Liver (tissue), 9 donors: ENCODE measurements around the gene C14orf180. TPM values are rescaled to one million over a fixed set of nuclear protein-coding genes. Genes with fewer than 3 reads are reported as not detected.
A peak's percentile ranks its signal among the peaks of the same experiment; 100 is the strongest.

Experiments
- DNase-seq: peaks from one replicate; pipeline ENCODE4 v3.0.0-alpha.2; 2017; ENCODE audit warnings: low spot score
- H3K27ac ChIP-seq, 2 donors: one replicate each; pipeline ENCODE4 v1.7.0; 2013; ENCODE audit warnings: inconsistent platforms in 2 of 2, low read length in 2 of 2, control low read depth in 1 of 2, low read depth in 1 of 2, mild to moderate bottlenecking in 1 of 2
- H3K27me3 ChIP-seq, 4 donors: one replicate each; pipeline versions ENCODE4 v1.6.1 to v1.7.0; 2013; ENCODE audit warnings: low read length in 3 of 4, inconsistent platforms in 1 of 4, mild to moderate bottlenecking in 1 of 4, moderate library complexity in 1 of 4; ENCODE audit not compliant: control insufficient read depth in 4 of 4, insufficient read depth in 4 of 4
- H3K36me3 ChIP-seq, 4 donors: one replicate each; pipeline versions ENCODE4 v1.6.1 to v1.7.0; 2013; ENCODE audit warnings: low read length in 3 of 4, mild to moderate bottlenecking in 3 of 4, low read depth in 1 of 4, moderate library complexity in 1 of 4; ENCODE audit not compliant: control insufficient read depth in 4 of 4, insufficient read depth in 3 of 4
- H3K4me1 ChIP-seq, 4 donors: one replicate each; pipeline versions ENCODE4 v1.6.1 to v1.7.0; 2013; ENCODE audit warnings: low read length in 3 of 4, mild to moderate bottlenecking in 3 of 4, moderate library complexity in 1 of 4; ENCODE audit not compliant: control insufficient read depth in 4 of 4, insufficient read depth in 4 of 4
- H3K4me3 ChIP-seq, 3 donors: one replicate each; pipeline versions ENCODE4 v1.6.1 to v1.7.0; 2013; ENCODE audit warnings: low read length in 3 of 3, control low read depth in 1 of 3, low read depth in 1 of 3, mild to moderate bottlenecking in 1 of 3
- H3K9ac ChIP-seq, 2 donors: one replicate each; pipeline ENCODE4 v1.7.0; 2013; ENCODE audit warnings: low read length in 2 of 2, mild to moderate bottlenecking in 2 of 2, moderate library complexity in 2 of 2, control low read depth in 1 of 2, low read depth in 1 of 2
- H3K9me3 ChIP-seq, 4 donors: one replicate each; pipeline versions ENCODE4 v1.6.1 to v1.7.0; 2013; ENCODE audit warnings: low read length in 3 of 4; ENCODE audit not compliant: control insufficient read depth in 4 of 4
- EGR1 ChIP-seq, 2 donors: IDR thresholded peaks; 2 replicates each; pipeline ENCODE4 v1.6.1; 2016 to 2018; ENCODE audit warnings: antibody characterized with exemption in 2 of 2, low read depth in 2 of 2
- FOXA1 ChIP-seq: IDR thresholded peaks from 2 replicates; pipeline ENCODE4 v1.6.1; 2016; ENCODE audit warnings: antibody characterized with exemption
- FOXA2 ChIP-seq: IDR thresholded peaks from 2 replicates; pipeline ENCODE4 v1.6.1; 2016; ENCODE audit warnings: antibody characterized with exemption
- GABPA ChIP-seq, 2 donors: IDR thresholded peaks in 1 of 2; conservative IDR thresholded peaks in 1 of 2; 2 replicates each; pipeline ENCODE4 v1.6.1; 2016; ENCODE audit warnings: antibody characterized with exemption in 2 of 2, mild to moderate bottlenecking in 1 of 2, moderate library complexity in 1 of 2
- HNF4G ChIP-seq: IDR thresholded peaks from 2 replicates; pipeline ENCODE4 v1.6.1; 2016; ENCODE audit warnings: antibody characterized with exemption
- NR2F2 ChIP-seq: IDR thresholded peaks from 2 replicates; pipeline ENCODE4 v1.6.1; 2016; ENCODE audit warnings: antibody characterized with exemption
- RAD21 ChIP-seq, 2 donors: IDR thresholded peaks; 2 replicates each; pipeline ENCODE4 v1.6.1; 2016; ENCODE audit warnings: antibody characterized with exemption in 2 of 2, mild to moderate bottlenecking in 2 of 2
- RXRA ChIP-seq, 2 donors: IDR thresholded peaks; 2 replicates each; pipeline ENCODE4 v1.6.1; 2017 to 2018; ENCODE audit warnings: antibody characterized with exemption in 2 of 2, mild to moderate bottlenecking in 1 of 2
- TAF1 ChIP-seq: conservative IDR thresholded peaks from 2 replicates; pipeline ENCODE4 v1.6.1; 2016; ENCODE audit warnings: antibody characterized with exemption, mild to moderate bottlenecking
- YY1 ChIP-seq: IDR thresholded peaks from 2 replicates; pipeline ENCODE4 v1.6.1; 2016; ENCODE audit warnings: antibody characterized with exemption, mild to moderate bottlenecking
- WGBS: extraction: QIAGEN DNeasy Blood & Tissue Kit; methylation state at CpG from one replicate; pipeline ENCODE4 v1.1.7; 2013; 5-methylcytosine and 5-hydroxymethylcytosine counted together
- polyA plus RNA-seq, 2 donors: library from polyadenylated mRNA; stranded (reverse) in 1 of 2; unstranded in 1 of 2; fragments of 200-250 nt in 1 of 2; fragments of >200 nt in 1 of 2; fragmentation: Nextera tagmentation in 1 of 2; extraction: Ambion mirVana in 1 of 2; gene quantifications; one replicate each; pipeline versions ENCODE4 v1.2.1 to v1.2.3, GENCODE V29; 2013 to 2015
- total RNA-seq, 2 donors: library from RNA; depleted of rRNA; stranded (reverse); fragments of >200 nt; gene quantifications; one replicate each; pipeline ENCODE4 v1.2.3, GENCODE V29; 2014
- TF ChIP-seq, protein P1 (sequence below): IDR thresholded peaks from 2 replicates; pipeline ENCODE4 v1.6.1; 2016; ENCODE audit warnings: antibody characterized with exemption
- TF ChIP-seq, protein P2 (sequence below): IDR thresholded peaks from 2 replicates; pipeline ENCODE4 v1.6.1; 2016; ENCODE audit warnings: antibody characterized with exemption, mild to moderate bottlenecking
- TF ChIP-seq, protein P3 (sequence below): fragments of 150-350 bp; IDR thresholded peaks from 2 replicates; pipeline ENCODE4 v1.5.1; 2017; ENCODE audit warnings: improper control_type of control experiment, low read depth, low read length; ENCODE audit not compliant: missing input control
- TF ChIP-seq, protein P4 (sequence below): IDR thresholded peaks from 2 replicates; pipeline ENCODE4 v1.6.1; 2016; ENCODE audit warnings: antibody characterized with exemption
- donor health status: healthy.
- donor health status: healthy.
- donor health status: healthy.
- donor health status: healthy.
- donor health status: healthy.

Gene C14orf180
- total and polyA plus RNA-seq, 4 donors, result 0.09 to 4.0 (median 2.9) TPM

DNA sequence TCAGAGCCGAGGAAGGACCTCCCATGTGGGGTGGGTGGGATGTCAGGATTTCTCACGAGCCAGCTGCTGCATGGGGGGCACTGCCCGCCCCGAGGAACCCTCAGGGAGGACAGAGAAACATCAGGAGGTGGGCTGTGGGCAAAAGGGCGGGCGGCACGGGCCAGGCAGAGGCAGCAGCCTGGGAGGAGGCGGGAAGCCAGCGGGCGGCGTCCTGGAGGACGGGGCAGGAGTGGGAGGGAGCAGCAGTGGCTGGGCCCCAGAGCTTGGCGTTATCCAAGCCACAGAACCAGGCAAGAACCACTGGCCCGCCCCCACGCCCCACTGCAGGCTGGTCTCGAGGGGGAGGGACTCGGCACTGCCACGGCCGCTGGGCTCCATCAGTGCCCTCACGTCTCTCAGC, 2.4 kb downstream of the C14orf180 start:
- no peak for DNase-seq
- Histone ChIP-seq H3K36me3 (no peaks in the 10 kb centered on the region), H3K4me1 (peaks cover 5 to 57% (median 46%) of the 10 kb centered on the region in 4 donors), H3K4me3 (no peak overlapping the region), H3K27ac (peak overlapping the region in 1 of 2 donors; percentile 50), H3K27me3 (no peaks in the 10 kb centered on the region), H3K9me3 (no peaks in the 10 kb centered on the region), H3K9ac (no peak overlapping the region)
- TF ChIP-seq, protein P1, sequence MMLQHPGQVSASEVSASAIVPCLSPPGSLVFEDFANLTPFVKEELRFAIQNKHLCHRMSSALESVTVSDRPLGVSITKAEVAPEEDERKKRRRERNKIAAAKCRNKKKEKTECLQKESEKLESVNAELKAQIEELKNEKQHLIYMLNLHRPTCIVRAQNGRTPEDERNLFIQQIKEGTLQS, result no peak
- TF ChIP-seq, protein P2, sequence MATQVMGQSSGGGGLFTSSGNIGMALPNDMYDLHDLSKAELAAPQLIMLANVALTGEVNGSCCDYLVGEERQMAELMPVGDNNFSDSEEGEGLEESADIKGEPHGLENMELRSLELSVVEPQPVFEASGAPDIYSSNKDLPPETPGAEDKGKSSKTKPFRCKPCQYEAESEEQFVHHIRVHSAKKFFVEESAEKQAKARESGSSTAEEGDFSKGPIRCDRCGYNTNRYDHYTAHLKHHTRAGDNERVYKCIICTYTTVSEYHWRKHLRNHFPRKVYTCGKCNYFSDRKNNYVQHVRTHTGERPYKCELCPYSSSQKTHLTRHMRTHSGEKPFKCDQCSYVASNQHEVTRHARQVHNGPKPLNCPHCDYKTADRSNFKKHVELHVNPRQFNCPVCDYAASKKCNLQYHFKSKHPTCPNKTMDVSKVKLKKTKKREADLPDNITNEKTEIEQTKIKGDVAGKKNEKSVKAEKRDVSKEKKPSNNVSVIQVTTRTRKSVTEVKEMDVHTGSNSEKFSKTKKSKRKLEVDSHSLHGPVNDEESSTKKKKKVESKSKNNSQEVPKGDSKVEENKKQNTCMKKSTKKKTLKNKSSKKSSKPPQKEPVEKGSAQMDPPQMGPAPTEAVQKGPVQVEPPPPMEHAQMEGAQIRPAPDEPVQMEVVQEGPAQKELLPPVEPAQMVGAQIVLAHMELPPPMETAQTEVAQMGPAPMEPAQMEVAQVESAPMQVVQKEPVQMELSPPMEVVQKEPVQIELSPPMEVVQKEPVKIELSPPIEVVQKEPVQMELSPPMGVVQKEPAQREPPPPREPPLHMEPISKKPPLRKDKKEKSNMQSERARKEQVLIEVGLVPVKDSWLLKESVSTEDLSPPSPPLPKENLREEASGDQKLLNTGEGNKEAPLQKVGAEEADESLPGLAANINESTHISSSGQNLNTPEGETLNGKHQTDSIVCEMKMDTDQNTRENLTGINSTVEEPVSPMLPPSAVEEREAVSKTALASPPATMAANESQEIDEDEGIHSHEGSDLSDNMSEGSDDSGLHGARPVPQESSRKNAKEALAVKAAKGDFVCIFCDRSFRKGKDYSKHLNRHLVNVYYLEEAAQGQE, result no peak
- TF ChIP-seq RAD21 (IDR thresholded peaks at IDR 0.05), result no peak
- TF ChIP-seq YY1, result no peak
- no peak for TF ChIP-seq GABPA (IDR thresholded peaks at IDR 0.05 in 1 of 2, conservative IDR thresholded peaks at IDR 0.05 in 1 of 2)
- no peak for TF ChIP-seq HNF4G
- TF ChIP-seq EGR1 (IDR thresholded peaks at IDR 0.05; ENCODE audit: low read depth in 2 of 2), result no peak
- TF ChIP-seq FOXA1, result no peak
- TF ChIP-seq NR2F2, result no peak
- TF ChIP-seq FOXA2, result no peak
- no peak for TF ChIP-seq RXRA (IDR thresholded peaks at IDR 0.05)
- TF ChIP-seq, protein P3, sequence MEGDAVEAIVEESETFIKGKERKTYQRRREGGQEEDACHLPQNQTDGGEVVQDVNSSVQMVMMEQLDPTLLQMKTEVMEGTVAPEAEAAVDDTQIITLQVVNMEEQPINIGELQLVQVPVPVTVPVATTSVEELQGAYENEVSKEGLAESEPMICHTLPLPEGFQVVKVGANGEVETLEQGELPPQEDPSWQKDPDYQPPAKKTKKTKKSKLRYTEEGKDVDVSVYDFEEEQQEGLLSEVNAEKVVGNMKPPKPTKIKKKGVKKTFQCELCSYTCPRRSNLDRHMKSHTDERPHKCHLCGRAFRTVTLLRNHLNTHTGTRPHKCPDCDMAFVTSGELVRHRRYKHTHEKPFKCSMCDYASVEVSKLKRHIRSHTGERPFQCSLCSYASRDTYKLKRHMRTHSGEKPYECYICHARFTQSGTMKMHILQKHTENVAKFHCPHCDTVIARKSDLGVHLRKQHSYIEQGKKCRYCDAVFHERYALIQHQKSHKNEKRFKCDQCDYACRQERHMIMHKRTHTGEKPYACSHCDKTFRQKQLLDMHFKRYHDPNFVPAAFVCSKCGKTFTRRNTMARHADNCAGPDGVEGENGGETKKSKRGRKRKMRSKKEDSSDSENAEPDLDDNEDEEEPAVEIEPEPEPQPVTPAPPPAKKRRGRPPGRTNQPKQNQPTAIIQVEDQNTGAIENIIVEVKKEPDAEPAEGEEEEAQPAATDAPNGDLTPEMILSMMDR, result no peak
- WGBS, result 79% methylated on average over 20 of the region's 20 CpGs

DNA sequence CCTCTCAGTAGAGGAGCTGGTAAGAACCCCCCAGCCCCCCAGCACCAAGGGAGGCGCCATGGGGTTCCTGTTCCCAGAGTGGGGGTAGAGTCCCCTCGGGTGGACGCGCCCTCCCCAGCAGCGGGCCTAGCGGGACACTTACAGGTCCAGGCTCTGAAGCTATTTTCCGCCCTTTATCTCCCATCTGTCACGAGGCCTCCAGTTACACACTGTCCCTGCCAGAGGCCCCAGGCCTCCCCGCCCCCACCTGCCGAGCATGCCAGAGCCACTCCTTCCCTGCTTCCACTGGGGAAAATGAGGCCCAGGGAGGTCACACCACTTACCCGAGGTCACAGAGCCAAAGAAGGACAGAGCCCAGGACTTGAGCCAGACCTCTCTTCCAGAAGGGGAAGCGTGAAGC, 3.1 kb downstream of the C14orf180 start:
- TF ChIP-seq NR2F2, result peak; percentile 80
- no peak for TF ChIP-seq TAF1
- TF ChIP-seq, protein P1, result no peak
- TF ChIP-seq HNF4G, result no peak
- TF ChIP-seq YY1, result no peak
- peak in 1 of 2 donors; percentile 25 for TF ChIP-seq RXRA (IDR thresholded peaks at IDR 0.05)
- TF ChIP-seq EGR1 (IDR thresholded peaks at IDR 0.05; ENCODE audit: low read depth in 2 of 2), result no peak
- TF ChIP-seq, protein P4, sequence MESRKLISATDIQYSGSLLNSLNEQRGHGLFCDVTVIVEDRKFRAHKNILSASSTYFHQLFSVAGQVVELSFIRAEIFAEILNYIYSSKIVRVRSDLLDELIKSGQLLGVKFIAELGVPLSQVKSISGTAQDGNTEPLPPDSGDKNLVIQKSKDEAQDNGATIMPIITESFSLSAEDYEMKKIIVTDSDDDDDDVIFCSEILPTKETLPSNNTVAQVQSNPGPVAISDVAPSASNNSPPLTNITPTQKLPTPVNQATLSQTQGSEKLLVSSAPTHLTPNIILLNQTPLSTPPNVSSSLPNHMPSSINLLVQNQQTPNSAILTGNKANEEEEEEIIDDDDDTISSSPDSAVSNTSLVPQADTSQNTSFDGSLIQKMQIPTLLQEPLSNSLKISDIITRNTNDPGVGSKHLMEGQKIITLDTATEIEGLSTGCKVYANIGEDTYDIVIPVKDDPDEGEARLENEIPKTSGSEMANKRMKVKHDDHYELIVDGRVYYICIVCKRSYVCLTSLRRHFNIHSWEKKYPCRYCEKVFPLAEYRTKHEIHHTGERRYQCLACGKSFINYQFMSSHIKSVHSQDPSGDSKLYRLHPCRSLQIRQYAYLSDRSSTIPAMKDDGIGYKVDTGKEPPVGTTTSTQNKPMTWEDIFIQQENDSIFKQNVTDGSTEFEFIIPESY, result no peak
- Histone ChIP-seq H3K9ac (no peak overlapping the region), H3K9me3 (no peaks in the 10 kb centered on the region), H3K27ac (peak overlapping the region in 1 of 2 donors; percentile 50), H3K27me3 (no peaks in the 10 kb centered on the region), H3K4me1 (peaks cover 4 to 52% (median 40%) of the 10 kb centered on the region in 4 donors), H3K36me3 (no peaks in the 10 kb centered on the region), H3K4me3 (no peak overlapping the region)
- 51% methylated on average over 12 of the region's 12 CpGs for WGBS
- DNase-seq, result no peak
